Stimulated activated CD4-positive, alpha-beta T cell treated with anti-CD3 and anti-CD28 coated beads, Interleukin-2, amount 100 ng/mL, for 4 hours (primary cell): Measurements from ENCODE around the gene SLC1A5.
A peak's percentile ranks its signal among the peaks of the same experiment; 100 is the strongest.

Experiments used
- DNase-seq: peaks from one replicate; pipeline ENCODE4 v3.0.0-alpha.2; 2020; ENCODE audit warnings: low read depth

Gene SLC1A5

DNA sequence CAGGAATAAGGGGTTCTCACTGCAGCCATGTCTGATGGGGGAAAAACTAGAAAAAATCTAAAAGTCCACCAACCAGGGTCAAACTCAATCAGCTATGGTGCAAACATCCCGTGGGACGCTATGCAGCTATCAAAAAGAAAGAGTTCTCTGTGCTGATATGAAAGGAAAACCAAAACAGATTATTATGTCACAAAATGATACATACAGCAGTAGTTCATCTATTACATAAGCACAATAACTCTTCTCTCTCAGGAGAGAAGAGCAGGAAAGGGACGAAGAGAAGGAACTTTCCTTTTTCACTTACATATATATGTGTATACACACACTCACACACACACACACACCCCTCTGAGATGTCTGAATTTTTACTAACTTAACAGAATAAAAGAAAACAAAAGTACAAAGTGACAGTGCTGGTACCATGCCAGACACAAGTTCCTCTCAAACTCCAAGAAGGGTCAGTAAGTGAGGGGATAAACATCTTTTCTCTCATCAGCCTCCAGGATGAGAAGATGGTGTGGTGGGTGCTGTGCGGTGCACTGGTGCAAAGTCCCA, 45.4 kb downstream of the SLC1A5 start:
- no peak for DNase-seq

DNA sequence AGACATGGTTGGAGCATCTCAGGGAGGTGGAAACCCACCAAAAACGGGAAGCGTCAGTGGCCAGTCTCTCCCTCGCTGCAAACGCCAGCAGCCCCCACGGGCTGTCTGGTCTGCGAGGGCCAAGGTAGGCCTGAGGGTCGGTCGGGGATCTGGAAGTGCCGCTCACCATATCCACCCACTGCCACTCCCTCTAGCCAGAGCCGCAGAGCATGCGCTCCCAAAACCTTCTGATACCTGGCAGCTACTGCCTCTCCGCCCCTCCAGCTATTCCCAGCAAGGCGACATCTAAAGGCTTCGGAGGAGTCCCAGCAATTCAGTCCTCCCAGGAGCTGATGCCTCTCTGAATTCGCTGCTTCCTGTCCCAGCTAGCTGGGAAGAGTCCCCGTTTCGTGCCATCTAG, 46.9 kb downstream of the SLC1A5 start:
- DNase-seq, result no peak

DNA sequence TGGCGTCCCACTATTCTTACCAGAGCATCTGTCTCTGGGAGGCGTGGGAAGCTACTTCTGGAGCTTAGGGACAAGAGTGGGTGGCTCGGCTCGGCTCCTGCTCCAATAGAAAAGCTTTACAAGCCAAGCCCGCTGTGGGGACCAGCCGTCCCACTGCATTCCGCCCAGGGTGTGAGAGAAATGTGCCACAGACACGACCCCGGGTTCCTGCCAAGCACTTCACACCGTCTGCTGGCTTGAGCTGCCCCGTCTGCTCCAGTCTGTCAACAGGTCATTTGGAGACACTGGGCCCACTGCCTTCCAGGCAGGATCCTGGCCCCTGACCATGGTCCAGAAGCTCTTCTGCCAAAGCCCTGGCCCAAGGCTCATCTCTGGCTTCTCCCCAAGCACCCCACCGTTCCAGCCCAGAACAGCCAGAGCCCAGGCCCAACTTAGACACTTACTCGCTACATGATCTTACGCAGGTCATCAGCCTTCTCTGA, 49.1 kb downstream of the SLC1A5 start:
- no peak for DNase-seq

DNA sequence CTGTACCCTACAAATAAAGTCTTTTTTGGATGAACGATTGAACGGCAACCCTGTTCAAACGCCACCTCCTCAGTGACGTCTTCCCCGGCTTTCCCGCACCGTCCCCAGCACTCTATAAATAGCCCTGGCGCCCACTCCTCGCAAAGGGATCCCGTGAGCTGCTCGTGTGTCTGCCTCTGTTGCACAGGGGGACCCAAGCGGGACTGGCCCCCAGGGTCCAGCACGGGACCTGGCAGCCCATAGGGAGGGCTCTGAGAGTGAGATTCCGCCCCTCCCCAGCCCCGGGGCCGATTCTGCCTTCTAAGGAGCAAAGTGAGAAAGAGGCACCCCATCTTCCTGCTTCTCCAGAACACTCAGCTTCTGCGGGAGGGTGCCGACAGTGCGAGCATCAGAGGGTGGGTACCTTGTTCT, 50.6 kb downstream of the SLC1A5 start:
- no peak for DNase-seq

DNA sequence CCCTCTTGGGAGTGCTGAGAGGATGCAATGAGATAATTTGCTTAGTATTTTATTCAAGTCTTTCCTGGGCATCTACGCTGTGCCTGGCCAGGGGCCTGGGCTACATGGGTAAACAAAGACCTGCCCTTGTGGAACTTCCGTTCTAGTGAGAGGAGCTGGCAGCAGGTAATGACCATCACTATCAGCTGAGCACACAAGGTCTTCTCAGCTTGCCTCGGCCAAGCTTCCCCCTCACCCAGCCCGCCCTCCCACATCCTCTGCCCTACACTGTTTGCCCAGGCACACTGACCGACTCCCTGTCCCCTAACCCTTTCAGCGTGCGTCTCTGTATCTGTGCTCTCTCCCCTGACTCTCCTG, 51.1 kb downstream of the SLC1A5 start:
- DNase-seq, result no peak

DNA sequence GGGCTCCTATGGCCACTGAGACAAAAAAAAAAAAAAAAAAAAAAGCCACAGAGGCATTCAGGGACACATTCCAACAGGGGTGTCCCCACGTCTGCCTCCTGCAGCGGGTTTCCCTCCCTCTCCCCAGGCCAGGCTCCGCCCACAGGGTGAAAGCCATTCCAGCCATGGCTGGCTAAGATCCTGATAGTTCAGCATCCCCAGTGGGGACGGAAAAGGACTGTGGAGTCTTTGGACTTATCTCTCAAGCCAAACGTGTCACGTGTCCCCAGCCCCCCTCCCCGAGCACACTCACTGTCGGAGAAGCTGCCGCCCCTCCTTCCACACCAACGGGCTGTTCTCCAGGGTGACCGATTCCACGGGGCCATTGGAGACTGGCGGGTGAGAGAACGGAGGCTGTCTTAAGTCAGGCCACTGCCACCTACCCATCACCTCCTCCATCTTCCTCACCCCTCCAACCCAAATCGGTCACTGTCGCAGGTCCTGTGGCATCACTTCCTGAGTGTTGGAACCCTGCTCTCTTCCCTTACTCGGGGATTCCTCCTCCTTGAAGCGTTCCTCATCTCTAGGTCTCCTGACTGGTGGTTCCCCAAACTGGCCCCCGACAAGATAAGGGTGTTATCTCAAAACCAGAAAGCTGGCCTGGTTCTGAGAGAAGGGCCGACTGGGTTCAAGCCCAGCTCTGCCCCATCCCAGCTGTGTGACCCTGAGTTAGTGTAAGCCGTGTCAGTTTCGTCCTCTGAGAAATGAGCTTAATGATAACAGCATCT, 51.7 kb downstream of the SLC1A5 start:
- DNase-seq, result no peak

DNA sequence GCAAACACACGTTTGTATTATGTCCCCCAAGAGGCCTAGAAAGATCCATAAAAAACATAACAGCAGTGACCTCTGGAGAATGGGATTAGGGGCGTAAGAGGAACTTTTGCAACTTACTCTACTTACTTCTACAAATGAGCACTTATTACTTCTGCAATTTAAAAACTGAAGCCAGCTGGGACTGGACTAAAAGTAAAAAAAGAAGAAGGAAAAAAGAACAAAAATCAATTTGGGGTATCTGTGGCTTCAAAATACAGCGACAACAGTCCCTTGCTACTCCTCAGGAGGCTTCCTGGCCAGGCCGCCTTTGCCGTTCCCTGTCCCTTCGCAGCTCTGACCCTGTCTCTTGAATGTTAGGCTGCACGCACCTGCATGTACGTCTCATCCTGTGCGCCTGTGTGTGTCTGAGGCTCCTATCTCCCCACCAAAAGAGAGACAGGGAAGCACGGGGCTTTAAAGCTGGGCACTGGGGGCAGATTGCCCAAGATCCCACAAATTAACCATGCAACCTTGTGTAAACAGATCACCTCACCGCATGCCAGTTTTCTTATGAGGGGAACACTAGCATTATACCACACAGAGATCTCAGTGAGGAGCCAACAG, 54.6 kb downstream of the SLC1A5 start:
- no peak for DNase-seq

DNA sequence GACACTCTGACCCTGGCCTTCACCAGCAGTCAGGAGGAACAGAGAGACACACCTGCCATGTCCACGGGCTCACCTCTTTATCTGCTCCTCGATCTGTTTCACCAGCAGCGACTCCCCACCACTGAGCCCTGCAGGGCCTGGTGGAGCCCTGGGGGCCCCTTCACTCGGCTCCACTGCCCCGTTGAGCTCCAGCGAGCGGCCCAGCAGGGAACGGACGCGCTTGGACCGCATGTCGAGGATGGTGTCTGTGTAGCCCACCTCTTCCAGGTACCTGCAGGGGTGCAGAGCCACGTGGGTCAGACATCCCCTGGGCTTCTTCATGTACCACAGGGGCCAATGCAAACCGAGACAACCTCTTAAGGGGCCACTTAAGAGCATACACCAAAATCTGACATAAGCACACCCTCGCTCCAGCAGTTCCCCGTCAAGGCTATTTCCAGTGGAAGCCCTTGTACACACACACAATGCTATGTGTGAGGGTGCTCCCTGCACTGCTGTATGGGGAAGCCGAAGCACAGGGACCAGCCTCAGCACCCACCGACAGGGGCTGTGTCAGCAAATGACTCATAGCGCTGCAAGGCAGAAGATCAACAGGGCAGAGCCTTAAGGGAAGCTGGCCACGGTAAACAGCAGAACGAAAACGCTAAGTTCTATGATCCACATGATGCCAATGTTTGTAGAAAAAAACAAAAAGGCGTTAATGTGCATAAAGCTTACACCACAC, 55.3 kb downstream of the SLC1A5 start:
- no peak for DNase-seq

DNA sequence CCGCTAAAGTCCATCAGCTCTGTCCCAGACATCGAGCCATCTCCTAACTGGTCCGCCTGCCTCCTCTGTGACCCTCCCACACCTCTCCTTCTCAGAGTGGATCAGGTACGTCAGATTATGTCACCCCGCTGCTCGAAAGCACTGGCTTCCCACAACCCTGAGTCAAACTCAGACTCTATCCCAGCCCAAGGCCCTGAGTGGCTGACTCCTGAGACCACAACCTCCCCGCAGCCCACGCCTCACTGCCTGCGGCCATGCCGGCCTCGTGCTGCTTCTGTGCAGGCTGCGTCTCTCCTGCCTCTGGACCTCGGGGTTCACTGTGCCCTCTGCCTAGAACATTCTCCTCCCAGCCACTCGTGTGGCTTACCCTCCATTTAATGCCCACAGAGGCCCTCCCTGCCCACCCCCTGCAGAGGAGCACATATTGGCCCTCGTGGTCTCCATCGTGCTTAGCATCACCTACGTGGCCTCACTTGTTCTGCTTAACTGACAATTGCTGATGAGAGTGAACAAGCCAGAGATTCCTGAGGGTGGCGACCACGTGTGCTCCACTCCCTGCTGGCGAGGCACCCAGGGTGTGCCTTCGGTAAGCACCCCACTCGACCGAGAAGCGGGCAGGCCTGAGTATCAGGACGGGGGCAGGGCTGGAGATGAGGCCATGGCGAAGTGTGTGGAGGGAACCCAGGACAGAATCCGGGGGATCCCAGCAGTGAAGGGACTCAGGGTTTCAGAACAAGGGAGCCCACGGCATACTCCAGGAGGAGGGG, 56.0 kb downstream of the SLC1A5 start:
- DNase-seq, result no peak

DNA sequence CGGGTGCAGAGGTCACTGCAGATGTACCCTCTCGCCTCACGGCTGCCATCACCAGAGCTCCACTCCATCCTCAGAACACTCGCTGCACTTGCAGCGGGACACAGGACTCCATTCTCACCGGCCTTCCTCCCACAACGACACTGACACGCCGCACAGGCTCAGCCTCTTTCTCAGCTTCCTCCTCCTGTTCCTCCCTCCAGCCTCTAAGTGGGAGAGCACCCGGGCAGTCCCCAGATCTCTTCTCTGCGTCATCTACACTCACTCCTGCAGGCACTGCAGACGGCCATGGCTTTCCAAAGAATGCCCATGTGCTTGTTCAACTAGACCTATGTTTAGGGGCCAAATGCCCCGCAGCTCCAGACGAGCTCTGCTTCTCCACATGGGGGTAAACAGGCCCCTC, 56.8 kb downstream of the SLC1A5 start:
- DNase-seq, result no peak

DNA sequence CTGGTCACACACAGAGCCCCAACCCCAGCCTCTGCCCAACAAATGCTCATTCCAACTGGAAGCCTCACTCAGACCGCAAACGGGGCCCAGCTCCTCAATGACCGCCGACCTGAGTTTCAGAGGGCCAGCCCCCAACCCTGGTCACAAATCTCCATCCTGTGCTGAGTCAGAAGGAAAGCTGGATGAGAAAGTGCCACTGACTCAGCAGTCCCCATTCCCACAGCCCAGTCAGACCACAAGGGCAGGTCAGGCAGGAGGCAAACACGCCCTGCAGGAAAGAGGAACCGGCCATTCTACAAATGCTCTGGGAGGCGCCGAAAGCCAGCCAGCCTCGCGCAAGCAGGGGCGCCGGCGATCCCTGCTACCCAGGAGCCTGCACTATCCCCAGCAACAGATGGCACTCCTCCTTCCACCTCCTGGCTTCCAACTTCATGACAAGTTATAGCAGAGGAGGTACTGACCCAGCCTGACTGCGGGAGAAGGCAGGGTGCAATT, 57.3 kb downstream of the SLC1A5 start:
- DNase-seq, result no peak

DNA sequence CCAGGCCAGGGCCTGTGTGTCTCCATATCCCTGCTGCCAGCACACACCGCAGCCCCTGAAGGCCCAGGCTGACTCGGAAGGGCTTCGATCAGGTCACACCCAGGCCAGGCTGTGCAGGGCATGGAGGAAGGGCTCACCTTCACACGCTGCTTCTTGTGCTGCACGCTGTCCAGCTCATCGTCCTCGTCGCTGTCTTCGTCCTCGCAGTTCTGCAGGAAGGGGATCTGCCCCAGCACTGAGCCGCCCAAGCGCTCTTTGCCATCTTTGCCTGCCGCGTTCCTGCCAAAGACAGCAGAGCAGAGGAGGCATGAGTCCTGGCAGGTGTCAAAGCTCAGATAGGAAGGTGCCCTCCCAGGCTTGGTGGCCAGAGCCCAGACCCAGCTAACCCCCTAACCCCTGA, 57.8 kb downstream of the SLC1A5 start:
- DNase-seq, result no peak

DNA sequence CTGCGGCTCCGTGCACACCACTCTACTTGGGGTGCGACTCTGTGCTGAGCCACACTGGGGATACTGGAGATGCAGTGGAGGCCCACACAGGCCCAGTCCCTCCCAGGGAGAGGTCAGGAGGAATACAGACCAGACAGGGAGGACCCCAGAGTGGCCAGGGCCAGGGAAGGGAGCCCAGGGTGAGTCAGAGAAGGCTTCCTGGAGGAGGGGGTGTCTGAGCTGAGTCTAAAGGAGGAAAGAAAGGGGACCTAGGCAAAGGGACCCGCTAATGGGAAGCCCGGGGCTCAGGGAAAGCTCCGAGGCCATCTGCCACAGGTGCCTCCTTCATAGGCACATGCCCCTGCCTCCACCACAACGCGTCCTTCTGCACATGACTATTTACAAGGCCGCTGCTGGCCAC, 58.2 kb downstream of the SLC1A5 start:
- no peak for DNase-seq

DNA sequence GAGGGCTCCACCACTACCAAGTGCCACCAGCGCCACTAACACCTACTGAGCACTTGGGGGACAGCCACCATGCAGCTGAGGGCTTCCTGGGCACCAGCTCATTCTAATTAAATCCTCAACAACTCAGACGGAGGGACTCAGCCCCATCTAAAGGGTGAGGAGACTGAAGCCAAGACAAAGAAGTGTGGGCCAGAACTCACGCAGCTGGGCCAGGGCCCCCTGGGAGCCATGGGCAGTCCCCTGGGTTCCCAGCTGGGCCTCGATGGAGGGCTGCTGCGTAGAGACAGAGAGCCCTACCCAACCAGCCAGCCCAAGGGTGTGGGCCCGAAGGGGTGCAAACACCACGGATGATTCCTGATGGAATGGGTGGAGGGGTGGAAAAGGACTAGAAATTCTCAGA, 58.7 kb downstream of the SLC1A5 start:
- DNase-seq, result no peak

DNA sequence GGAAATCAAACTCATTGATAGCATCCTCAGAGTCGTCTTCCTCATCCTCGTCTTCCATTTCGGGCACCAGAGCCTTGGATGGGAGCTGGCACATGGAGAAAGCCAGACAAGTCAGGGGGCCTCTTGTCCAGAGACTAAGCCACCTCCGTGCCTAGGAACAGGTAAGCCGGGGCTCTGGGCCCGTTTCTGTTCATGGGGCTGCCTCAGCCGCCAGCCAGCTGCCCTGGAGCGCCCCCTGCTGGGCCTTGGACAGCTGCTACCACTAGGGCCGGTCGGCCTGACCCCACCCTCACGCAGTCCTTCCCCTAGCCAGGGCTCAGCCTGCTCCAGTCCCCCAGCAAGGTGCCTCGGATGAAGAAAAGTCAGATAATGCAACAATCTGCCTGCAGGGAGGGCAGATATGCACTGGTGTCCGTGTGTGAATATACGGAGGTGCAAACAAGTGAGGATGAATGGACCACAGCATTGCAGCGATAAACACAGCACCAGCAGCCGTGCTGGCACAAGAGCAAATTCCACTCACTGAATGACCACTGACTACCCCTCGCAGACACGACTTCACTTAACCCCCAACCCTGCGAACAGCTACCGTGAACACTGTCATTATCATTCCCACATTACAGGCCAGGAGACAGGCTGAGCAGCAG, 59.6 kb downstream of the SLC1A5 start:
- peak; percentile 66 for DNase-seq

DNA sequence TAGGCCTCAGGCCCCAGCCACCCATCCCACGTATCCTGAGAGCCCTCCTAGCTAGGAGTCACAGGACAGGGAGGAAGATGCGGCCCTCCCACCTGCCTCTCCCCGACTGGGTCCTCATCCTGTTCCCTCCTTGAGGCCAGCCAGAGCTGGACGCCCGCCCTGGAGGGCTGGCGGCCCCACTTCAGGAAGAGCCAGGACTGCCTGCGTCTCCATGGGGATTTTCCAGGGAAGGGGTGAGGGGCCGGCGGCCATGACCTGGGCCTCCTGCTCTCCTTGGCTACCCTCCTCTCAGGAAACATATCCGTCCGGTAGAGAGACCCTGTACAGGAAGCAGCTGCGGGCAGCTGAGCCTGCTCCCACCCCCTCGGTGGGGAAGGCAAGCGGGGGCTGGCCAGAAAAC, 60.2 kb downstream of the SLC1A5 start:
- no peak for DNase-seq

DNA sequence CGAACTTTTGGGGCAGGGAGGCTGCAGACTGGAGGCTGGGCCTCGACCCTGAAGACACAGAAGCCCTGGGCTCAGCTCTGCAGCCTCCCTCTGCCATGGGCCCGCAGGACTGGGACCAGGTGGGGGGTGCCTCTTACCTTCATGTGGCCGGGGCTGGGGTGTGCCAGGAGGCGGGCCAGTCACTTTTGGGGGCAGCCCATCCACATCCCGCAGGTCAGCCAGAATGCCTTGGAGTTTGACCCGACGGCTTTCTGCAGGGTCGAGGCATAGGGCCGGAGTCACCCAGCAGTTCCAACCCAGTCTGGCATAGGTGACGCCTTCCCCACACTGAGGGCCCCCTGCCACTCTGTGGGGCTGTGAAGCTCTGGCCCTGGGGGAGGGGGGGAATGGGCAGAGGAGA, 60.6 kb downstream of the SLC1A5 start:
- no peak for DNase-seq

DNA sequence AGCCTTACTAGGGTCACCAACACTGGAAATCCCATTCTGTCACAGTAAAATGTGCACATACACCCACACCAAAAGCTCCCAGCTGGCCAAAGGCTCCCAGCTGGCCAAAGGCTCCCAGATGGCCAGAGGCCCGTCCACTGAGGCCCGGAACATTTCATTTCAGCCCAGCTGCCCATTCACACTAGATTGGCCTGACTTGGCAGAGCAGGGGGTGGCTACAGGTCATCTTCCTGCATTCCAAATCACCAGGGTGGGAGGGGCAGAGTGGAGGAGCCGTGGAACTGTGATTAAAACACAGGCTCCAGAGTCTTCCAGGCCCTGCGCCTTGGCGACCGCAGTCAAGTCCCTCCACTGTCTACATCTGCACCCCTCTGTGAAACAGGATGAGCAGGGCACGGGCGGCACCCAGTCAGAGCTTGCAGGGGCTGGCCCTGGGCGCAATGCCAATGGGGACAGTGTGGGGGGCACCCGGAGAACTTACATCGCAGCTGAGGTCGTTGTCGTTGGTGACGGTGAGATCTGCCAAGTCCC, 61.4 kb downstream of the SLC1A5 start:
- DNase-seq, result no peak

DNA sequence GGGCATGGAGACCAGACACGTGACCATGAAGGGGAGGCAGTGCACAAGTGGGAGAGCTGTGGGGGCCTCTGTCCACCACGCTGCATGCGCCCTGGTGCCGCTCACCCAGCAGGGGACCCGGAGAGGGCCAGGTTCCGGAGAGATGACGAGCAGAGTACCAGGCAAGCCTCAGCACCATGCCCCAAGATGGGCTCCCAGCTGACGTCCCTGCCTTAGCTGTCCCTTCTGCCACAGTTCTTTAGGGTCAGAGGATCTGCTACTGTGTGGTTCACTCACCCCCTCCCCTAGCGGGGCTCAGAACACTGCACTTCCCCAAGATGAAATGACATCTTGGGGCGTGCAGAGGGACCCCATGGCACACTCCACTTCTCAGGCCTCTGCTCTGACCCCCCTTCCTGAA, 61.8 kb downstream of the SLC1A5 start:
- no peak for DNase-seq

DNA sequence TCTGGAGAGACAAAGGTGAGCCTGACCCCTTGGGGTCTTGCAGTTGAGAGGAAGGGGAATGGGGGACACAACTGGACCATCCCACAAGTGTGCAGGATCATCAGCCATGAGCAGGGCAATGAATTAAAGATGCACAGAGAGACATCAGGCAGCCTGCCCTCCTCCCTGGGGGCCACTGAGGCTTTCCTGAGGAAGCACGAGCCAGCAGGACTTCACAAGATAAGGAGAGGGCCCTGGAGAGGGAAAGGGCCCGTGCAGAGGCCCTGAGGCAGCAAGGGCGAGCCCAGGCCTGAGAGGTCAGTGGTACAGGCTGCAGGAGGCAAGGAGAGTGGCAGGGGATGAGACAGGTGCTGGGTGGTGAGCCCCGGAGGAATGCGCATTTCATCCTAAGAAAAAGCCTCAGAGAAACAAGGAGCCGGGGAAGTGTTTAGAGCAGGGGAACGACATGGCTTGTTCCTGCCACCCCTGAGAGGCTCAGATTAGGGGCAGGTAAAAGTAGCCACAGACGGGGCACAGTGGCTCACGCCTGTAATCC, 62.5 kb downstream of the SLC1A5 start:
- DNase-seq, result no peak
